Suprapubic skin (tissue), 3 donors: ENCODE results near the gene NBPF1.
"Not testable (repeated sequence)": the region's sequence is repeated elsewhere in the genome, so short reads cannot be mapped to it uniquely, and the experiment has no call there.

Source experiments
- CTCF ChIP-seq, 2 donors: fragments of 200-600 bp in 1 of 2; fragments of 450-650 bp in 1 of 2; sonication (generic) in 1 of 2; IDR thresholded peaks; one replicate each; pipeline ENCODE4 v1.5.1; 2016 to 2019; ENCODE audit warnings: antibody characterized with exemption in 2 of 2, mild to moderate bottlenecking in 1 of 2, moderate library complexity in 1 of 2
- EP300 ChIP-seq: sonication (generic); formaldehyde crosslinking; IDR thresholded peaks from one replicate; pipeline ENCODE4 v1.6.1; 2017; ENCODE audit warnings: antibody characterized with exemption
- POLR2A ChIP-seq, 2 donors: fragments of 450-650 bp; IDR thresholded peaks; one replicate each; pipeline ENCODE4 v1.6.1; 2017; ENCODE audit warnings: antibody characterized with exemption in 2 of 2, mild to moderate bottlenecking in 2 of 2, moderate library complexity in 2 of 2

- not testable (repeated sequence) for TF ChIP-seq EP300; CTCF (IDR thresholded peaks at IDR 0.05); POLR2A (IDR thresholded peaks at IDR 0.05)
Measured at GRCh38 chr1:16658234-16658633, 44.9 kb upstream of the NBPF1 start.
